Kidney epithelial cell (primary cell): Measurements from ENCODE around the gene RALGPS1. TPM values are rescaled to one million over a fixed set of nuclear protein-coding genes. Genes with fewer than 3 reads are reported as not detected.

Source experiments
- DNase-seq: peaks from one replicate; pipeline ENCODE4 v3.0.0-alpha.2; 2010; ENCODE audit warnings: low read depth
- H3K27me3 ChIP-seq: 2 replicates; pipeline ENCODE4 v1.6.0; 2011; ENCODE audit warnings: low read length; ENCODE audit not compliant: control insufficient read depth, insufficient read depth
- H3K36me3 ChIP-seq: 2 replicates; pipeline ENCODE4 v1.5.1; 2011; ENCODE audit warnings: low read length; ENCODE audit not compliant: control insufficient read depth, insufficient read depth
- H3K4me3 ChIP-seq: 2 replicates; pipeline ENCODE4 v1.5.1; 2011; ENCODE audit warnings: low read depth, mild to moderate bottlenecking, control low read depth, low read length
- CTCF ChIP-seq: IDR thresholded peaks from 2 replicates; pipeline ENCODE4 v1.5.1; 2011; ENCODE audit warnings: mild to moderate bottlenecking, moderate library complexity, low read length, control low read depth, inconsistent platforms; ENCODE audit not compliant: insufficient read depth, poor library complexity, severe bottlenecking
- total RNA-seq: library from RNA; depleted of rRNA; stranded (reverse); fragments of >200 nt; gene quantifications from 2 replicates; pipeline ENCODE4 v1.2.3, GENCODE V29; 2015

Gene RALGPS1
- total RNA-seq, 1 donor from 2014 or later, result 5.6 TPM

DNA sequence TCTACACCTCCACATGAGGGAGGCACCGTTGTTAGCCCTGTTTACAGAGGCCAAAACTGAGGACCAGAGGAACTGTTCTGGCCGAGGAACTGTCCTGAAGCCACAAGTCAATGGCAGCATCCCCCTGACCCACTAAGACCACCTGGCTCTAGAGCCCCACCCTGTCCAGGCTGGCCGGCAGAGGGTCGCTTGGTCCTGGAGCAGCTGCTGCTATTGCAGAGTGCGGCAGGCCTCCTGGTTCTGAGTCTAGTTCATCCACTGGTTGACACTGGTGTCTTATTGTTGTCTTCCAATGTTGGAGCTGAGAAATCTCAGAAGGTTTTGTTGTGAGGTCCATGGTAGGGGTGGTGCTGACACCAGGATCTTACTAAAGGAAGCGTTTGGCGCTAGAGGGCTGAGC lies 234.4 kb downstream of the RALGPS1 start:
- TF ChIP-seq CTCF, result no peak
- no peak overlapping the region for H3K4me3 ChIP-seq
- H3K36me3 ChIP-seq, result no peaks in the 10 kb centered on the region
- no peak for DNase-seq
- no peaks in the 10 kb centered on the region for H3K27me3 ChIP-seq

GRCh38 chr9:127149463-127150390 lies 235.1 kb downstream of the RALGPS1 start:
- TF ChIP-seq CTCF, result no peak
- no peak for DNase-seq
- Histone ChIP-seq H3K27me3 (no peaks in the 10 kb centered on the region), H3K36me3 (no peaks in the 10 kb centered on the region), H3K4me3 (no peak overlapping the region)

DNA sequence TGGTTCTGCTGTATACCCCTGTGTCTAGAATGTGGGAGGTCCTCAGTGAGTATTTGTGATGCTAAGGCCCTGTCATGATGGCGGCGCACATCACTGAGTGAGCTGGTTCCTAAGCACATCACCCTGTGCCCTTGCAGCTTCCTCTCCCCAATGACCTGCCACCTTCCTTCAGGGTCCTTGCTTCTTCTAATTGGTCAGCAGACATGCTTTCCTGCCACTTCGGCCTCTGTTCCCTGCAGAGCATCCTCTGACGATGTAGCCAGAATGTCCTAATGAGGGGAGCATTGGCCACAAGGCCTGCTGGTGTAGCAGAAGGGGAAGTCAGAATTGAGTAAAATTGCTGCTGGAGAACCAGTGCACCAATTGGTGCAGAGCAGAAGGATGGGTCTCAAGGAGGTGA lies 238.9 kb downstream of the RALGPS1 start:
- no peak overlapping the region for H3K4me3 ChIP-seq
- no peaks in the 10 kb centered on the region for H3K36me3 ChIP-seq
- DNase-seq, result no peak
- no peaks in the 10 kb centered on the region for H3K27me3 ChIP-seq
- TF ChIP-seq CTCF, result no peak

DNA sequence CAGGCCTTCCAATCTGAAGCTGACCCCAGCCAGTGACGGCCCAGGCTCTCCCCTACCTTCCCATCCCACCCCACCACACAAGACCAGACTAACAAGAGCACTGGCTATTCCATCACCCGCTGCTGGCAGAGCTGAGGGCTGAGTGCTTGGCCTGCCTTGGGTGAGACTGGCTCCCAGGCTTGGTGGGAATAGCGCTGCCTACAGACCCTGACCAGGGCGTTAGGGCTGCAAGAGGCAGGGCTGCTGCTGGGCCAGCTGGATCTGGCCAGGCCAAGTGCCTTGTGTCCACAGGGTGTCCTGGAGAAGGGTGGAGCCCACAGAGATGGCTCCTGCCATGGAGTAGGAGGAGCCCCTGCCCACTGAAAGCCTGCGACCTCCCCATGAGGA lies 239.4 kb downstream of the RALGPS1 start:
- Histone ChIP-seq H3K4me3 (no peak overlapping the region), H3K27me3 (no peaks in the 10 kb centered on the region), H3K36me3 (no peaks in the 10 kb centered on the region)
- no peak for DNase-seq
- no peak for TF ChIP-seq CTCF

DNA sequence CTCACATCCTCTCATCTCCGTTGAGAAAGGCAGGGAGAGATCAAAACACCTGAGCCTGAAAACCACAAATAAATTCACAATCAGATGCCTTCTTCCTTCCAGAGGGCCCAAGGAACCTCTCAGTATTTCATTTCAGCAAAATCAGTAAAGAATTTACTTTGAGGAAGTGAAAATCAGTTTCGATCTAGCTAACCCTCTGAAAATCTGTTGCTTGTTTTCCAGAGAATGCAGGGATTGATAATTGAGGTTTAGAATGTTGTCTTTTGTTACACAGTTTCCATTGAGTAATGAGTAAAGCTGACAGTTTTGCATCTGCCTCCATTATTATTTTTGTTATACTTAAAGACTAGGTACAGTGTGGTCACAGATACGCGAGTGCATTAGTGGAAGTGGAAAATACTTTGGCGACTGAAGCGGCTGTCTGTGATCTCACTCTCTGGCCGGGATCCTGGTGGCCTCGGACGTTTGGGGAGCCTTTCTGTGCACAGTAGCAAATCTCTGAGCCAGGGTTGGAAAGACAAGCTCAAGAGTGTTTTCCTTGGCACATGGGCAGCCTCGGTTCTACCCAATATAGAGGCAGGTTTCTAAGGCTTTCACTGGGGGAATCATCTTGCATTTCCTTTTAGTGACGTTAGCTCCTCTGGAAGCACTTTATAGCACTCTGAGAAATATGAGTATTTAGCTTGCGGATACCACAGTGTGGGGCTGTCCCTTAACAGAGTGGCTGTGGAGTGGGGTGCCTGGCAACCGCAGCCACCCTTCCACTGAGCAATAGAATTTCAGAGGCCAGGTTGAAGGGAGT lies 240.0 kb downstream of the RALGPS1 start:
- no peaks in the 10 kb centered on the region for H3K36me3 ChIP-seq
- no peaks in the 10 kb centered on the region for H3K27me3 ChIP-seq
- H3K4me3 ChIP-seq, result no peak overlapping the region
- no peak for TF ChIP-seq CTCF
- DNase-seq, result no peak
